Activated naive CD8-positive, alpha-beta T cell (primary cell): ENCODE data around the gene UBR2.

ENCODE experiments used
- H3K27ac Mint-ChIP-seq: one replicate; pipeline ENCODE4 v1.8.0; 2021; ENCODE audit warnings: mixed read lengths
- H3K27me3 Mint-ChIP-seq: one replicate; pipeline ENCODE4 v1.8.0; 2021; ENCODE audit warnings: mixed read lengths
- H3K36me3 Mint-ChIP-seq: one replicate; pipeline ENCODE4 v1.8.0; 2021; ENCODE audit warnings: mixed read lengths
- H3K4me1 Mint-ChIP-seq: one replicate; pipeline ENCODE4 v1.8.0; 2021; ENCODE audit warnings: low read depth, mixed read lengths
- H3K4me3 Mint-ChIP-seq: one replicate; pipeline ENCODE4 v1.8.0; 2021; ENCODE audit warnings: mild to moderate bottlenecking, mixed read lengths
- H3K9me3 Mint-ChIP-seq: one replicate; pipeline ENCODE4 v1.8.0; 2021; ENCODE audit warnings: low read depth, mixed read lengths

UBR2 gene

GRCh38 chr6:42707595-42707994 is 143.8 kb downstream of the UBR2 start:
- no peak overlapping the region for H3K4me3 Mint-ChIP-seq
- peaks cover 3% of the 10 kb centered on the region for H3K4me1 Mint-ChIP-seq
- H3K9me3 Mint-ChIP-seq: no peaks in the 10 kb centered on the region
- no peaks in the 10 kb centered on the region for H3K36me3 Mint-ChIP-seq
- H3K27me3 Mint-ChIP-seq: no peaks in the 10 kb centered on the region
- H3K27ac Mint-ChIP-seq: peak overlapping the region; percentile 34

GRCh38 chr6:42708096-42708495 is 144.3 kb downstream of the UBR2 start:
- Mint-ChIP-seq H3K4me1 (peaks cover 3% of the 10 kb centered on the region), H3K27ac (no peak overlapping the region), H3K36me3 (no peaks in the 10 kb centered on the region), H3K4me3 (no peak overlapping the region), H3K27me3 (no peaks in the 10 kb centered on the region), H3K9me3 (no peaks in the 10 kb centered on the region)

GRCh38 chr6:42709871-42710270 is 146.0 kb downstream of the UBR2 start:
- Mint-ChIP-seq H3K4me1 (peaks cover 3% of the 10 kb centered on the region), H3K9me3 (no peaks in the 10 kb centered on the region), H3K4me3 (no peak overlapping the region), H3K27me3 (no peaks in the 10 kb centered on the region), H3K36me3 (no peaks in the 10 kb centered on the region), H3K27ac (no peak overlapping the region)

GRCh38 chr6:42710316-42710715 is 146.5 kb downstream of the UBR2 start:
- Mint-ChIP-seq H3K27ac (no peak overlapping the region), H3K4me1 (peaks cover 3% of the 10 kb centered on the region)

GRCh38 chr6:42711930-42712329 is 148.1 kb downstream of the UBR2 start:
- no peak overlapping the region for H3K4me3 Mint-ChIP-seq

More at GRCh38 chr6:42710316-42710715, 146.5 kb downstream of the UBR2 start:
- Mint-ChIP-seq H3K4me3 (no peak overlapping the region), H3K9me3 (no peaks in the 10 kb centered on the region), H3K36me3 (no peaks in the 10 kb centered on the region), H3K27me3 (no peaks in the 10 kb centered on the region)

GRCh38 chr6:42714098-42714761 is 150.4 kb downstream of the UBR2 start:
- H3K4me1 Mint-ChIP-seq: peaks cover 3% of the 10 kb centered on the region
- no peaks in the 10 kb centered on the region for H3K27me3 Mint-ChIP-seq
- no peak overlapping the region for H3K27ac Mint-ChIP-seq
- H3K36me3 Mint-ChIP-seq: no peaks in the 10 kb centered on the region
- H3K4me3 Mint-ChIP-seq: no peak overlapping the region
- no peaks in the 10 kb centered on the region for H3K9me3 Mint-ChIP-seq

More at GRCh38 chr6:42711930-42712329, 148.1 kb downstream of the UBR2 start:
- Mint-ChIP-seq H3K27me3 (no peaks in the 10 kb centered on the region), H3K36me3 (no peaks in the 10 kb centered on the region), H3K4me1 (peaks cover 3% of the 10 kb centered on the region), H3K9me3 (no peaks in the 10 kb centered on the region), H3K27ac (no peak overlapping the region)

- Mint-ChIP-seq H3K27ac (no peak overlapping the region), H3K4me3 (no peak overlapping the region), H3K27me3 (no peaks in the 10 kb centered on the region), H3K9me3 (no peaks in the 10 kb centered on the region), H3K4me1 (no peaks in the 10 kb centered on the region), H3K36me3 (no peaks in the 10 kb centered on the region)
These were observed 152.0 kb downstream of the UBR2 start for GRCh38 chr6:42715871-42716270.

GRCh38 chr6:42720739-42721138 is 156.9 kb downstream of the UBR2 start:
- H3K36me3 Mint-ChIP-seq: no peaks in the 10 kb centered on the region
- no peak overlapping the region for H3K27ac Mint-ChIP-seq
- no peaks in the 10 kb centered on the region for H3K27me3 Mint-ChIP-seq
- H3K9me3 Mint-ChIP-seq: no peaks in the 10 kb centered on the region
- H3K4me1 Mint-ChIP-seq: peaks cover under 1% of the 10 kb centered on the region
- H3K4me3 Mint-ChIP-seq: no peak overlapping the region

- H3K9me3 Mint-ChIP-seq: no peaks in the 10 kb centered on the region
These were observed 158.7 kb downstream of the UBR2 start, which contains the start of gene PRPH2 for GRCh38 chr6:42722497-42722896. TSS of gene PRPH2 (minus strand) at chr6:42722597. CDS start at chr6:42722334, 263 bp downstream.

GRCh38 chr6:42724825-42725224 is 161.0 kb downstream of the UBR2 start:
- Mint-ChIP-seq H3K27ac (no peak overlapping the region), H3K4me3 (no peak overlapping the region), H3K9me3 (no peaks in the 10 kb centered on the region), H3K36me3 (no peaks in the 10 kb centered on the region), H3K27me3 (no peaks in the 10 kb centered on the region), H3K4me1 (peaks cover 21% of the 10 kb centered on the region)

More at GRCh38 chr6:42722497-42722896, 158.7 kb downstream of the UBR2 start, which contains the start of gene PRPH2:
- H3K27ac Mint-ChIP-seq: no peak within 1 kb of the TSS
- H3K4me1 Mint-ChIP-seq: peaks cover 17% of the 10 kb centered on the region
- H3K36me3 Mint-ChIP-seq: no peaks in the 10 kb centered on the region
- no peak within 1 kb of the TSS for H3K4me3 Mint-ChIP-seq
- no peaks in the 10 kb centered on the region for H3K27me3 Mint-ChIP-seq

GRCh38 chr6:42726026-42726425 is 162.2 kb downstream of the UBR2 start:
- Mint-ChIP-seq H3K9me3 (no peaks in the 10 kb centered on the region), H3K27ac (peak overlapping the region; percentile 99), H3K4me3 (peak overlapping the region; percentile 88), H3K27me3 (no peaks in the 10 kb centered on the region), H3K4me1 (peaks cover 21% of the 10 kb centered on the region), H3K36me3 (no peaks in the 10 kb centered on the region)

GRCh38 chr6:42726485-42727086 is 162.8 kb downstream of the UBR2 start:
- Mint-ChIP-seq H3K4me1 (peaks cover 21% of the 10 kb centered on the region), H3K4me3 (peak overlapping the region; percentile 88), H3K9me3 (no peaks in the 10 kb centered on the region), H3K36me3 (no peaks in the 10 kb centered on the region), H3K27ac (peak overlapping the region; percentile 99), H3K27me3 (no peaks in the 10 kb centered on the region)

GRCh38 chr6:42727087-42727611 is 163.3 kb downstream of the UBR2 start:
- Mint-ChIP-seq H3K4me1 (peaks cover 21% of the 10 kb centered on the region), H3K4me3 (peak overlapping the region; percentile 88), H3K9me3 (no peaks in the 10 kb centered on the region), H3K27ac (peak overlapping the region; percentile 99), H3K36me3 (no peaks in the 10 kb centered on the region), H3K27me3 (no peaks in the 10 kb centered on the region)

- peak overlapping the region; percentile 41 for H3K27ac Mint-ChIP-seq
- H3K4me3 Mint-ChIP-seq: peak overlapping the region; percentile 36
- H3K4me1 Mint-ChIP-seq: peaks cover 21% of the 10 kb centered on the region
- no peaks in the 10 kb centered on the region for H3K36me3 Mint-ChIP-seq
- H3K9me3 Mint-ChIP-seq: no peaks in the 10 kb centered on the region
- H3K27me3 Mint-ChIP-seq: no peaks in the 10 kb centered on the region
These were observed 163.8 kb downstream of the UBR2 start for GRCh38 chr6:42727627-42728026.

- no peaks in the 10 kb centered on the region for H3K27me3 Mint-ChIP-seq
- no peak overlapping the region for H3K27ac Mint-ChIP-seq
- H3K4me1 Mint-ChIP-seq: peaks cover 21% of the 10 kb centered on the region
- no peaks in the 10 kb centered on the region for H3K9me3 Mint-ChIP-seq
- H3K36me3 Mint-ChIP-seq: no peaks in the 10 kb centered on the region
- H3K4me3 Mint-ChIP-seq: no peak overlapping the region
These were observed 165.9 kb downstream of the UBR2 start for GRCh38 chr6:42729731-42730130.
